Endothelial cell of umbilical vein (primary cell): ENCODE measurements around the gene ULBP1.

Experiments used
- CTCF ChIP-seq, 2 donors: IDR thresholded peaks; 1 replicate in 1 of 2; 2 replicates in 1 of 2; pipeline ENCODE4 v1.5.1; 2011; ENCODE audit warnings: low read length in 2 of 2, mild to moderate bottlenecking in 2 of 2, moderate library complexity in 2 of 2, control low read depth in 1 of 2, inconsistent platforms in 1 of 2, low read depth in 1 of 2; ENCODE audit not compliant: insufficient read depth in 1 of 2; ENCODE audit errors: extremely low read depth in 1 of 2
- EZH2 ChIP-seq: IDR thresholded peaks from 2 replicates; pipeline ENCODE4 v1.6.1; 2012; ENCODE audit warnings: borderline replicate concordance, low read depth, mild to moderate bottlenecking, moderate library complexity, low read length, inconsistent platforms; ENCODE audit not compliant: severe bottlenecking
- FOS ChIP-seq: IDR thresholded peaks from 2 replicates; pipeline ENCODE4 v1.6.1; 2011; ENCODE audit warnings: mild to moderate bottlenecking, low read length, moderate library complexity, borderline replicate concordance; ENCODE audit not compliant: insufficient read depth
- GATA2 ChIP-seq: IDR thresholded peaks from 2 replicates; pipeline ENCODE4 v1.7.0; 2011; ENCODE audit warnings: low read depth, mild to moderate bottlenecking, moderate library complexity, mixed read lengths, low read length; ENCODE audit not compliant: insufficient read length, insufficient read depth
- JUN ChIP-seq: IDR thresholded peaks from 2 replicates; pipeline ENCODE4 v1.6.1; 2011; ENCODE audit warnings: borderline replicate concordance, low read depth; ENCODE audit not compliant: insufficient read length, insufficient read depth
- MAX ChIP-seq: IDR thresholded peaks from 2 replicates; pipeline ENCODE4 v1.6.1; 2011; ENCODE audit not compliant: insufficient read depth, insufficient read length
- MYC ChIP-seq: IDR thresholded peaks from one replicate; pipeline ENCODE4 v1.6.1; 2011; ENCODE audit warnings: mild to moderate bottlenecking, low read depth, low read length
- POLR2A ChIP-seq: IDR thresholded peaks from 2 replicates; pipeline ENCODE4 v1.6.1; 2012; ENCODE audit warnings: low read depth, mild to moderate bottlenecking, control low read depth, low read length
- POLR2AphosphoS5 ChIP-seq: IDR thresholded peaks from 2 replicates; pipeline ENCODE4 v1.6.1; 2012; ENCODE audit warnings: low read depth, mild to moderate bottlenecking, control low read depth, low read length, moderate library complexity; ENCODE audit not compliant: insufficient read depth

DNA sequence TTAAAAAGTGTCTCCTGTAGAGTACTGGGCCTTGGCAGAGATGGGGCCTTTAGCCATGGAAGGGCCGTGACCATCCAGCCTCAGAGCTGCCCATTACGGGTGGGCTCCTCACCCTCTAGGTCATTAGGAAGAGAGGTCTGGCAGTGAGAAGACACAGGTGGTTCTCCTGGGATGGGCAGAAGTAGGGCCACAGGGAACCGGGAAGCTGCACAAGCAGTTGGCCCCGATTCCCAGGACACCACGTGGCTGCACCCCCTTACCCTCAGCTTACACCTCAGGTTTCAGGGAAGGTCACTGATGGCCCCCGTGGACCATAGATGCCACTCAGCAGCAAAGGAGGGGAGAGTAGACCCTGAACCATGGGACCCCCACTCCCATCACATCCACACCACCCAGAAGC is 42.4 kb upstream of the ULBP1 start:
- TF ChIP-seq CTCF (IDR thresholded peaks at IDR 0.05; ENCODE audit: extremely low read depth in 1 of 2, insufficient read depth in 1 of 2, low read depth in 1 of 2, low read length in 2 of 2) (no peak), POLR2AphosphoS5 (no peak), POLR2A (no peak), MAX (no peak), EZH2 (no peak), FOS (no peak), MYC (no peak), JUN (no peak), GATA2 (no peak)
